Stimulated activated CD4-positive, alpha-beta T cell treated with anti-CD3 and anti-CD28 coated beads, Interleukin-1b, Interleukin-23, amount 100 ng/mL, for 48 hours (primary cell): Measurements from ENCODE around the gene CIART.
A peak's percentile ranks its signal among the peaks of the same experiment; 100 is the strongest.
"Not testable (repeated sequence)": the region's sequence is repeated elsewhere in the genome, so short reads cannot be mapped to it uniquely, and the experiment has no call there.

Experiments
- DNase-seq: peaks from one replicate; pipeline ENCODE4 v3.0.0-alpha.2; 2020

CIART gene

GRCh38 chr1:150281758-150282557 lies at the start of gene CIART:
TSS of gene CIART (plus strand) at chr1:150282554. CDS start at chr1:150283268, 714 bp downstream.
- peak; percentile 88 for DNase-seq

GRCh38 chr1:150232921-150233320 lies 49.4 kb upstream of the CIART start:
- DNase-seq = not testable (repeated sequence)

- peak; percentile 23 for DNase-seq
Observed at GRCh38 chr1:150233359-150234308, 48.7 kb upstream of the CIART start.

GRCh38 chr1:150234309-150234565 lies 48.1 kb upstream of the CIART start:
- no peak for DNase-seq

GRCh38 chr1:150234566-150235293 lies 47.6 kb upstream of the CIART start:
- peak; percentile 91 for DNase-seq

- peak; percentile 20 for DNase-seq
Observed at GRCh38 chr1:150235294-150235851, 47.0 kb upstream of the CIART start.

- peak; percentile 96 for DNase-seq
Observed at GRCh38 chr1:150235852-150236613, 46.3 kb upstream of the CIART start, which contains the start of gene ANP32E. TSS of gene ANP32E (minus strand) at chr1:150236112. CDS start at chr1:150235786, 326 bp downstream.

GRCh38 chr1:150236614-150237100 lies 45.7 kb upstream of the CIART start:
- DNase-seq = no peak

GRCh38 chr1:150237176-150237575 lies 45.2 kb upstream of the CIART start:
- not testable (repeated sequence) for DNase-seq

GRCh38 chr1:150237746-150238145 lies 44.6 kb upstream of the CIART start:
- no peak for DNase-seq

GRCh38 chr1:150243003-150243402 lies 39.4 kb upstream of the CIART start:
- DNase-seq = no peak

GRCh38 chr1:150249936-150250335 lies 32.4 kb upstream of the CIART start:
- DNase-seq = no peak

- no peak for DNase-seq
Observed at GRCh38 chr1:150256198-150256553, 26.2 kb upstream of the CIART start.

- no peak for DNase-seq
Observed at GRCh38 chr1:150256554-150257341, 25.6 kb upstream of the CIART start.

GRCh38 chr1:150257624-150258585 lies 24.4 kb upstream of the CIART start, which contains the start of gene CA14:
TSS of gene CA14 (plus strand) at chr1:150257774. CDS start at chr1:150258129, 355 bp downstream.
- DNase-seq = no peak

- DNase-seq = no peak
Observed at GRCh38 chr1:150259217-150259616, 23.1 kb upstream of the CIART start.

GRCh38 chr1:150259758-150260669 lies 22.3 kb upstream of the CIART start:
- DNase-seq = no peak

GRCh38 chr1:150261367-150261766 lies 21.0 kb upstream of the CIART start:
- no peak for DNase-seq
